HCT116 (cell line): ENCODE data around the gene TRMT11. TPM values are rescaled to one million over a fixed set of nuclear protein-coding genes. Genes with fewer than 3 reads are reported as not detected.

Experiments
- ATAC-seq: fragments of 200-7000 bp; cut with Tn5 transposase; 2 replicates; pipeline ENCODE4 v1.9.1; 2020; ENCODE audit warnings: mild to moderate bottlenecking, moderate library complexity
- BruUV-seq: library from RNA; stranded (reverse); fragments of 400-500 nt; replicated peaks from 2 replicates; lab custom pipeline; 2021; lab: Mats Ljungman, UMichigan
- CTCF ChIA-PET: fragments of 300-600 bp; sonication (Branson Sonifier 250); formaldehyde crosslinking; loops from one replicate; lab custom pipeline; 2021; ENCODE audit warnings: antibody characterized with exemption; lab: Charles Lee
- POLR2A ChIA-PET: fragments of 300-600, 350-600 bp; sonication (Branson Sonifier 250); formaldehyde crosslinking; loops from one replicate; lab custom pipeline; 2021; ENCODE audit warnings: antibody characterized with exemption; lab: Charles Lee
- RAD21 ChIA-PET, 2 experiments: fragments of 300-600 bp; sonication (Branson Sonifier 250); formaldehyde crosslinking; loops; one replicate each; lab custom pipeline; 2023; ENCODE audit warnings: low total read pairs in 2 of 2; ENCODE audit not compliant: uncharacterized antibody in 2 of 2, unreplicated experiment in 2 of 2, low non-redundant PET in 1 of 2; lab: Charles Lee
- DNase-seq: peaks from one replicate; pipeline ENCODE4 v3.0.0-alpha.2; 2010; ENCODE audit warnings: low read depth, low spot score
- H2AFZ ChIP-seq: fragments of 200-600 bp; shearing (Covaris generic), sonication (generic); 2 replicates; pipeline ENCODE4 v1.6.1; 2017; ENCODE audit warnings: low read depth, mixed run types, mixed read lengths, antibody characterized with exemption, low read length; ENCODE audit not compliant: poor library complexity, severe bottlenecking
- H3K27ac ChIP-seq: 2 replicates; pipeline ENCODE4 v1.5.1; 2012; ENCODE audit warnings: low read depth, low read length
- H3K27me3 ChIP-seq: fragments of 200-600 bp; sonication (generic); 2 replicates; pipeline ENCODE4 v1.6.1; 2016; ENCODE audit warnings: mixed run types, low read length, mixed read lengths; ENCODE audit not compliant: insufficient read depth
- H3K36me3 ChIP-seq, 2 experiments: fragments of 200-500 bp in 1 of 2; fragments of 200-600 bp in 1 of 2; sonication (Bioruptor generic) in 1 of 2; sonication (generic) in 1 of 2; 2 replicates each; pipeline versions ENCODE4 v1.5.1 to v1.6.1; 2014 to 2016; ENCODE audit warnings: low read length in 2 of 2, inconsistent platforms in 1 of 2, mixed read lengths in 1 of 2, mixed run types in 1 of 2; ENCODE audit not compliant: insufficient read depth in 2 of 2, control insufficient read depth in 1 of 2
- H3K4me1 ChIP-seq, 2 experiments: fragments of 200-600 bp in 1 of 2; sonication (generic) in 1 of 2; 2 replicates each; pipeline versions ENCODE4 v1.5.1 to v1.6.1; 2012 to 2017; ENCODE audit warnings: low read length in 2 of 2, inconsistent platforms in 1 of 2, mild to moderate bottlenecking in 1 of 2, mixed read lengths in 1 of 2, mixed run types in 1 of 2, moderate library complexity in 1 of 2; ENCODE audit not compliant: insufficient read depth in 2 of 2, control insufficient read depth in 1 of 2
- H3K4me2 ChIP-seq: fragments of 200-600 bp; sonication (generic); 2 replicates; pipeline ENCODE4 v1.6.1; 2017; ENCODE audit warnings: mixed run types, low read length, mixed read lengths
- H3K4me3 ChIP-seq, 2 experiments: fragments of 200-600 bp in 1 of 2; sonication (generic) in 1 of 2; replicated peaks in 1 of 2; 2 replicates each; pipeline ENCODE4 v1.5.1; 2011 to 2016; ENCODE audit warnings: low read length in 2 of 2, control low read depth in 1 of 2, low read depth in 1 of 2, mild to moderate bottlenecking in 1 of 2, mixed read lengths in 1 of 2, mixed run types in 1 of 2
- H3K79me2 ChIP-seq: fragments of 200-600 bp; sonication (generic); 2 replicates; pipeline ENCODE4 v1.6.1; 2017; ENCODE audit warnings: mild to moderate bottlenecking, mixed run types, low read length, moderate library complexity, mixed read lengths; ENCODE audit not compliant: insufficient read depth
- H3K9ac ChIP-seq: fragments of 200-600 bp; sonication (generic); 2 replicates; pipeline ENCODE4 v1.6.1; 2016; ENCODE audit warnings: low read length, mixed read lengths
- H3K9me2 ChIP-seq: fragments of 200-600 bp; sonication (generic), shearing (Covaris generic); 2 replicates; pipeline ENCODE4 v1.6.1; 2017; ENCODE audit warnings: mixed run types, mild to moderate bottlenecking, moderate library complexity; ENCODE audit not compliant: insufficient read depth
- H3K9me3 ChIP-seq, 2 experiments: fragments of 200-500 bp in 1 of 2; fragments of 200-600 bp in 1 of 2; sonication (Bioruptor generic) in 1 of 2; sonication (generic) in 1 of 2; 2 replicates each; pipeline ENCODE4 v1.6.1; 2014 to 2017; ENCODE audit warnings: low read length in 2 of 2, mixed read lengths in 2 of 2, inconsistent platforms in 1 of 2, low read depth in 1 of 2, mild to moderate bottlenecking in 1 of 2, mixed run types in 1 of 2, moderate library complexity in 1 of 2; ENCODE audit not compliant: control insufficient read depth in 1 of 2, insufficient read depth in 1 of 2
- H4K20me1 ChIP-seq: fragments of 200-600 bp; sonication (generic), shearing (Covaris generic); 2 replicates; pipeline ENCODE4 v1.6.1; 2017; ENCODE audit warnings: mixed run types, mild to moderate bottlenecking, moderate library complexity; ENCODE audit not compliant: insufficient read depth
- ATF3 ChIP-seq: IDR thresholded peaks from 2 replicates; pipeline ENCODE4 v1.6.1; 2012
- CBX3 ChIP-seq: IDR thresholded peaks from 2 replicates; pipeline ENCODE4 v1.6.1; 2012; ENCODE audit warnings: low read depth
- CEBPB ChIP-seq: IDR thresholded peaks from 2 replicates; pipeline ENCODE4 v1.6.1; 2012; ENCODE audit warnings: low read depth
- EGR1 ChIP-seq: IDR thresholded peaks from 2 replicates; pipeline ENCODE4 v1.6.1; 2012; ENCODE audit warnings: low read depth
- ELF1 ChIP-seq: IDR thresholded peaks from 2 replicates; pipeline ENCODE4 v1.6.1; 2012; ENCODE audit warnings: low read depth, borderline replicate concordance
- EZH2 ChIP-seq: fragments of 200-600 bp; sonication (generic); IDR thresholded peaks from 2 replicates; pipeline ENCODE4 v1.6.1; 2017; ENCODE audit warnings: antibody characterized with exemption, mixed run types
- EZH2phosphoT487 ChIP-seq: fragments of 200-600 bp; IDR thresholded peaks from 2 replicates; pipeline ENCODE4 v1.6.1; 2018; ENCODE audit warnings: antibody characterized with exemption, borderline replicate concordance
- FOSL1 ChIP-seq: IDR thresholded peaks from 2 replicates; pipeline ENCODE4 v1.6.1; 2012; ENCODE audit warnings: low read depth
- JUND ChIP-seq: IDR thresholded peaks from 2 replicates; pipeline ENCODE4 v1.6.1; 2012
- POLR2A ChIP-seq: IDR thresholded peaks from 2 replicates; pipeline ENCODE4 v1.7.0; 2011; ENCODE audit warnings: borderline replicate concordance; ENCODE audit not compliant: insufficient read depth, insufficient read length; ENCODE audit errors: extremely low read depth
- POLR2AphosphoS5 ChIP-seq: IDR thresholded peaks from 2 replicates; pipeline ENCODE4 v1.6.1; 2011; ENCODE audit warnings: mild to moderate bottlenecking, low read depth, low read length, moderate library complexity
- RAD21 ChIP-seq: IDR thresholded peaks from 2 replicates; pipeline ENCODE4 v1.6.1; 2012; ENCODE audit warnings: low read depth, mild to moderate bottlenecking
- REST ChIP-seq: IDR thresholded peaks from 2 replicates; pipeline ENCODE4 v1.6.1; 2012; ENCODE audit warnings: low read depth
- SIN3A ChIP-seq: IDR thresholded peaks from 2 replicates; pipeline ENCODE4 v1.6.1; 2012; ENCODE audit warnings: low read depth
- SRF ChIP-seq: IDR thresholded peaks from 2 replicates; pipeline ENCODE4 v1.6.1; 2012; ENCODE audit warnings: low read depth
- TCF7L2 ChIP-seq: IDR thresholded peaks from 2 replicates; pipeline ENCODE4 v1.7.0; 2011; ENCODE audit warnings: borderline replicate concordance, inconsistent platforms; ENCODE audit not compliant: insufficient read depth, insufficient read length; ENCODE audit errors: extremely low read depth
- YY1 ChIP-seq: IDR thresholded peaks from 2 replicates; pipeline ENCODE4 v1.6.1; 2011; ENCODE audit warnings: low read length, low read depth, moderate library complexity, mild to moderate bottlenecking; ENCODE audit not compliant: insufficient replicate concordance; ENCODE audit errors: extremely low read depth
- ZFX ChIP-seq: fragments of 450-650 bp; IDR thresholded peaks from 2 replicates; pipeline ENCODE4 v1.6.1; 2017
- ZNF274 ChIP-seq: fragments of 200-500 bp; sonication (Bioruptor generic); IDR thresholded peaks from 2 replicates; pipeline ENCODE4 v1.6.1; 2014; ENCODE audit warnings: mild to moderate bottlenecking, low read depth, low read length, inconsistent platforms
- intact Hi-C: fragments of 100-400 bp; cut with micrococcal nuclease; formaldehyde crosslinking; loops from 2 replicates; pipeline ENCODE4 v1.10.0; 2022
- total RNA-seq: library from RNA; stranded (reverse); gene quantifications from one replicate; pipeline ENCODE4 v1.2.1, GENCODE V29; 2021; ENCODE audit not compliant: unreplicated experiment

The TRMT11 gene
- total RNA-seq, 1 experiment from 2014 or later, result 41.8 TPM

GRCh38 chr6:126083875-126084274 lies 97.5 kb downstream of the TRMT11 start (continued):
- no peak for TF ChIP-seq REST
- TF ChIP-seq ZFX, result no peak
- no peak for TF ChIP-seq CEBPB
- no peak for TF ChIP-seq ELF1
- TF ChIP-seq EGR1, result no peak
- TF ChIP-seq EZH2, result no peak
- TF ChIP-seq, all 23 proteins: peak for 0

- intact Hi-C loops, result no loop called here
- Histone ChIP-seq H3K79me2 (no peaks in the 10 kb centered on the region), H3K9ac (no peak overlapping the region), H3K4me1 (no peaks in the 10 kb centered on the region), H2AFZ (no peak overlapping the region), H3K9me2 (no peaks in the 10 kb centered on the region), H3K27ac (no peak overlapping the region), H3K36me3 (0 out of 4 replicates have a peak, but pooled peaks cover 0 to 3% of the 10 kb centered on the region in 2 experiments), H3K27me3 (no peaks in the 10 kb centered on the region), H4K20me1 (no peaks in the 10 kb centered on the region), H3K4me3 (no peak overlapping the region), H3K4me2 (no peak overlapping the region), H3K9me3 (no peaks in the 10 kb centered on the region)
- RAD21 ChIA-PET, result no interaction called here
- no TSS peak for BruUV-seq
- ATAC-seq, result no peak
- POLR2A ChIA-PET, result no interaction called here
- CTCF ChIA-PET, result no interaction called here
- no peak for DNase-seq
- no peak for TF ChIP-seq TCF7L2
- no peak for TF ChIP-seq ATF3
- no peak for TF ChIP-seq RAD21
- no peak for TF ChIP-seq CEBPB
- no peak for TF ChIP-seq ZNF274
- no peak for TF ChIP-seq FOSL1
- no peak for TF ChIP-seq JUND
- no peak for TF ChIP-seq EZH2phosphoT487
- no peak for TF ChIP-seq YY1
- TF ChIP-seq SRF, result no peak
- TF ChIP-seq EZH2, result no peak
- no peak for TF ChIP-seq CBX3
- no peak for TF ChIP-seq POLR2AphosphoS5
- TF ChIP-seq POLR2A, result no peak
- TF ChIP-seq SIN3A, result no peak
- no peak for TF ChIP-seq EGR1
- no peak for TF ChIP-seq REST
- TF ChIP-seq ELF1, result no peak
These were observed 100.2 kb downstream of the TRMT11 start for GRCh38 chr6:126086560-126086959.
